GM18498 (cell line): ENCODE measurements around the gene MARCHF3.
"Not testable (repeated sequence)": the region's sequence is repeated elsewhere in the genome, so short reads cannot be mapped to it uniquely, and the experiment has no call there.

ENCODE experiments used
- ATAC-seq: cut with Tn5 transposase; IDR thresholded peaks from one replicate; pipeline ENCODE4 v1.9.1; 2021; ENCODE audit warnings: mild to moderate bottlenecking, moderate library complexity; ENCODE audit not compliant: unreplicated experiment

MARCHF3 gene

GRCh38 chr5:126853541-126854307 lies 176.6 kb downstream of the MARCHF3 start:
- not testable (repeated sequence) for ATAC-seq

GRCh38 chr5:126852841-126853271 lies 177.5 kb downstream of the MARCHF3 start:
- ATAC-seq, result no peak

GRCh38 chr5:126852091-126852571 lies 178.2 kb downstream of the MARCHF3 start:
- ATAC-seq, result peak; percentile 91

- no peak for ATAC-seq
Observed at GRCh38 chr5:126851501-126852011, 178.8 kb downstream of the MARCHF3 start.

- ATAC-seq, result no peak
Observed at GRCh38 chr5:126849101-126849678, 181.2 kb downstream of the MARCHF3 start.

GRCh38 chr5:126848253-126848652 lies 182.1 kb downstream of the MARCHF3 start:
- no peak for ATAC-seq

GRCh38 chr5:126847826-126848251 lies 182.5 kb downstream of the MARCHF3 start:
- no peak for ATAC-seq

- ATAC-seq, result no peak
Observed at GRCh38 chr5:126847456-126847820, 182.9 kb downstream of the MARCHF3 start.

- no peak for ATAC-seq
Observed at GRCh38 chr5:126846744-126847455, 183.5 kb downstream of the MARCHF3 start.

GRCh38 chr5:126846344-126846743 lies 184.0 kb downstream of the MARCHF3 start:
- ATAC-seq, result no peak

- ATAC-seq, result peak; percentile 97
Observed at GRCh38 chr5:126845470-126846070, 184.8 kb downstream of the MARCHF3 start.

GRCh38 chr5:126843375-126843774 lies 187.0 kb downstream of the MARCHF3 start:
- not testable (repeated sequence) for ATAC-seq

GRCh38 chr5:126839407-126839806 lies 191.0 kb downstream of the MARCHF3 start:
- ATAC-seq, result not testable (repeated sequence)

- no peak for ATAC-seq
Observed at GRCh38 chr5:126837906-126838539, 192.3 kb downstream of the MARCHF3 start.

GRCh38 chr5:126837242-126837641 lies 193.1 kb downstream of the MARCHF3 start:
- ATAC-seq, result no peak

- no peak for ATAC-seq
Observed at GRCh38 chr5:126836778-126837177, 193.6 kb downstream of the MARCHF3 start.

- ATAC-seq, result no peak
Observed at GRCh38 chr5:126831156-126831555, 199.2 kb downstream of the MARCHF3 start.

GRCh38 chr5:126830061-126830460 lies 200.3 kb downstream of the MARCHF3 start:
- no peak for ATAC-seq

- ATAC-seq, result no peak
Observed at GRCh38 chr5:126829098-126829497, 201.3 kb downstream of the MARCHF3 start.

- no peak for ATAC-seq
Observed at GRCh38 chr5:126826619-126827215, 203.6 kb downstream of the MARCHF3 start.
